ENCODE measurements around the gene PSMC2. TPM values are rescaled to one million over a fixed set of nuclear protein-coding genes. Genes with fewer than 3 reads are reported as not detected.

Gene PSMC2
- 117 TPM for polyA plus RNA-seq (ENCODE audit: insufficient read length)
- long read RNA-seq, donor 1, transcript PSMC2-201 (12 exons, 2,637 nt) = major isoform, 23 of 60 reads
- long read RNA-seq, donor 1, partial matches to known transcripts = 37 of 60 reads
- long read RNA-seq, donor 1, other reads (novel, unspliced or antisense) = 0 of 60 reads
- long read RNA-seq, donor 2, transcript PSMC2-201 (12 exons, 2,637 nt) = major isoform, 26 of 41 reads
- long read RNA-seq, donor 2, partial matches to known transcripts = 14 of 41 reads
- long read RNA-seq, donor 2, other reads (novel, unspliced or antisense) = 0 of 41 reads
- long read RNA-seq, donor 3, transcript PSMC2-201 (12 exons, 2,637 nt) = major isoform, 20 of 53 reads
- long read RNA-seq, donor 3, partial matches to known transcripts = 33 of 53 reads
- long read RNA-seq, donor 3, other reads (novel, unspliced or antisense) = 0 of 53 reads
- long read RNA-seq, donor 4, partial matches to known transcripts = 6 of 7 reads
- long read RNA-seq, donor 4, other reads (novel, unspliced or antisense) = 0 of 7 reads
- long read RNA-seq, donor 5, transcript PSMC2-201 (12 exons, 2,637 nt) = major isoform, 62 of 102 reads
- long read RNA-seq, donor 5, partial matches to known transcripts = 40 of 102 reads
- long read RNA-seq, donor 5, other reads (novel, unspliced or antisense) = 0 of 102 reads
- long read RNA-seq, donor 6, transcript PSMC2-201 (12 exons, 2,637 nt) = major isoform, 26 of 60 reads
- long read RNA-seq, donor 6, partial matches to known transcripts = 34 of 60 reads
- long read RNA-seq, donor 6, other reads (novel, unspliced or antisense) = 0 of 60 reads
- long read RNA-seq, donor 7, transcript PSMC2-201 (12 exons, 2,637 nt) = major isoform, 47 of 98 reads
- long read RNA-seq, donor 7, partial matches to known transcripts = 49 of 98 reads
- long read RNA-seq, donor 7, other reads (novel, unspliced or antisense) = 0 of 98 reads
- long read RNA-seq, donor 8, transcript PSMC2-201 (12 exons, 2,637 nt) = major isoform, 15 of 20 reads
- long read RNA-seq, donor 8, partial matches to known transcripts = 5 of 20 reads
- long read RNA-seq, donor 8, other reads (novel, unspliced or antisense) = 0 of 20 reads

DNA sequence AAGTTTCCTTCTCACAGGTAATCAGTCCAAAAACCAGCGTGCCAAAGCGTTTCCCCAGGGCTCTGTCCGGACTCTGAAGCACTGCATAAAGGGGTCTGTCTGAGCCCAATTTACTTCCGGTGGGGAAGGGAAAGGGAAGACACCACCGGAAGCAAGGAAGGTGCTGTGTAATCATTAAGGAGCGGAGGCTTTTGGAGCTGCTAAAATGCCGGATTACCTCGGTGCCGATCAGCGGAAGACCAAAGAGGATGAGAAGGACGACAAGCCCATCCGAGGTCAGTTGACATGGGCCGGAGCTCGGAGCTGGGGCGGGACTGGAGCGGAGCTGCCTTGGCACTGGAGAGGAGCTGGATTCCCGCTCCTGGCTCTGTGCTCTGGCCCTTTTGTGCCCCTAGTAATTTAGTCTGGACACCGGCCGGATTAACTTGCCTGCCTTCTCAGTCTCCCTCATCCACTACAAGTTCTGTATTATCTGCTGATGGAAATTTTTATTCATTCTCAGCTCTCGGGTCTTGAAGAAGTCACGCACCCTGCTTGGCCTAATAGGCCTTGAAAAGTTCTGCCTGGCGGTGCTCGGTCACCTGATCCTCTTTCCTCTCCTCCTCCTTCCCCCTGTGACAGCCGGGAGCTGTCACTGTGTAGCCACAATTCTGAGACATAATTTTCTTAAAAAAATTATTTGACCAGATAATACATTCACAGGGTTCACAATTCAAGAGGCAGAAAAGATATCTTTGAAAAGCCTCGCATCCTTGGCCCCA lies at the start of gene PSMC2:
PSMC2 (plus strand) TSS at position 137 of the 761 bp plus-strand sequence; CDS start at position 206, 69 bp downstream.
- DNase-seq = peak; percentile 94

- peak; percentile 1 for DNase-seq
These were observed 49.6 kb upstream of the PSMC2 start for GRCh38 chr7:103297837-103298179.

DNA sequence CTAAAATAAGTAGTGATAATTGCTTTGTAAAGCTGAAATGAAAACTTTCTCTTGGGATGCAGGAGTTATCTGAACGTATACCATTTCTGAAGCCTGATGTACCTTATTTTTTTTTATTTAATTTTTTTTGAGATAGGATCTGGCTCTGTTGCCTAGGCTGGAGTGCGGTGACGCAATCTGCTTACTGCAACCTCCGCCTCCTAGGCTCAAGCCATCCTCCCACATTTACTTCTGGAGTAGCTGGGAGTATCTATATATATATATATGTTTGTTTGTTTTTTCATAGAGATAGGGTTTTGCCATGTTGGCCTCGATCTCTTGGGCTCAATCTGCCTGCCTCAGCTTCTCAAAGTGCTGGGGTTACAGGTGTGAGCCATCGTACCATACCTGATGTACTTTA lies 47.8 kb upstream of the PSMC2 start:
- no peak for DNase-seq

- no peak for DNase-seq
These were observed 46.0 kb upstream of the PSMC2 start for GRCh38 chr7:103301441-103301840.

DNA sequence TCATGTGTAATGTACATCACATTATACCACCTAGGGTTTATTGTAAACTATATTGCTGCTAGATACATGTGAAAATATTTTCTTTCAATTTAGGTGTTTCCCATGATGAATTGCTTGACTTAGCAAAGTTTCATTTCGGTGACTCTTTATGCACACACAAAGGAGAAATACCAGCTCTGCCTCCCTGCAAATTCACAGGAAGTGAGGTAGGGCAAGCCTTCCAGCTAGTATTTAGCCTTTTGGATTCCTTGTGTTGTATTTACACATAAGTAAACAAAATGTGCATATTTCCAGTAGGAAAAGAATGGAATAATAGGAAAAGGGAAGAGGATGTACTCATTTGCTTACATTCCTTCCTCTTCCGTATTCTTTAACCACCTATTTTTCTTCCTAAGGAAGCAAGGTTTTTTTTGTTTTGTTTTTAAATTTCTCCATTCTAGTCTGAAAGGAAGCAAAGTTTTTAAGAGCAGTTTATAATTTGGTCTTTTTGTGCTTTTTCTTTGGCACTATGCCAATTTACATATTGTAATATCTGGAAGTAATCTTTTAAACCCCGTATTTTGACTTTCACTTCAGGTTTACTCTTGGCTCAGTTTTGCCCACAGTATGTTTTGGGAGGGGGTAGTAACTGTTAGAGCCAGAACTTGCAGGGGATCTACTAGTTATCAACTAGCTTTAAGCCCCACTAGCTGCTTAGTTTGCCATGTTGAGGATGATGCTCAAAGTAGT lies 39.8 kb upstream of the PSMC2 start:
- no peak for DNase-seq

DNA sequence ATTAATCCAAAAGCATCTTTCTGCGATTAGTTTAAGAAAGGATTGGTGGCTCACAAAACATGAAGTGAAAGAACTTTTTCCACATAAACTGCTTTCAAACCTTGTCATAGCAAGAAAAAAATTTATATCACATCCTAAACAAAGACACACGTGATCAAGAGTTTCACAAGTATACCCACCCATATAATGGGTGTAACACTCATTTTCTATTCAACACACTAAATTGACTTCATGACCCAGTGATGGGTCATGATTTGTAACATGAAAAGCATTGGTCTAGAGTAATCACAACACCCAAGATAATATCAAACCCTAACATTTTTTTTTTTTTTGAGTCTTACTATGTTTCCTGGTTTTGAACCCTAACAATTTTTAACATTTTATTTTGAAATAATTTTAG lies 32.6 kb upstream of the PSMC2 start:
- no peak for DNase-seq

GRCh38 chr7:103316380-103316941 lies 31.0 kb upstream of the PSMC2 start:
- DNase-seq = no peak

DNA sequence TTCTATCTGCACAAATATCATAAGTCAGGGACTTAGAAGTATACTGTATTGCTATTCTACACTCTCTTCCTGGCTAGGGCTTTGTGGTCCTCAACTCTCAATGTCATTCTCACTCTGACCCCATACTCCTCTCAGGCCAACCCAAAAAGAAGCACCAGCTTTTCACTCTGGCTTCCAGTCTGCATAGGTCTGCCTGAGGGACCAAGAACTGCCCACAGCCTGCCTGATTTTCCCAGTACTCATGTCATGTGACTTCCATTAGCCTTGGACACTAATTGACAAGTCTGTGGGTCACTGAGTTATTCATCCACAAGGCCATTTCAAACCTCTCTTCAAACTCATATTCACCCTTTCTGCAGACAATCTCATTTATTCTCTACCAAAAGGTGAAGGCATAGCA lies 30.4 kb upstream of the PSMC2 start:
- DNase-seq = no peak

GRCh38 chr7:103325744-103326143 lies 21.7 kb upstream of the PSMC2 start:
- no peak for DNase-seq

- no peak for DNase-seq
These were observed 10.7 kb upstream of the PSMC2 start for GRCh38 chr7:103336761-103337160.

- no peak for DNase-seq
These were observed 8.6 kb upstream of the PSMC2 start for GRCh38 chr7:103338864-103339263.

- no peak for DNase-seq
These were observed 6.0 kb upstream of the PSMC2 start for GRCh38 chr7:103341466-103341865.

DNA sequence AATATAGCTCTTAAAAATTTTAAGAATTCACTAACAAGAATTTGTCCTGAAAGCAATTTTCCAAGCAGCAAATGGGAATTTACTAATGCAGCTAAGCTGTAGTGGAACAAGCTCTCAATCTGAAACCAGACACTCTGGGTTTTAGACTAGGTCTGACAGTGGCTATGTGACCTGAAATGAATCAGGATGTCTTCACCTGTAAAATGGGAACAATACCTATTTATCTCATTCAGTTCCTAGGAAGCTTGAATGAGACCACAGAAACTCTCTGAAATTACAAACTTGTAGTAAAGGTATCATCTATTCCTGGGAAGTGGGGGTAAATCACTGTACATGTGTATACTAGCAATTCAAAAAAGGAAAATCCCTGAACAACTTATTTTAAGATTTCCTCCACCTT lies 4.1 kb upstream of the PSMC2 start:
- DNase-seq = no peak

- DNase-seq = peak; percentile 28
These were observed 3.5 kb upstream of the PSMC2 start for GRCh38 chr7:103343758-103344452.

DNA sequence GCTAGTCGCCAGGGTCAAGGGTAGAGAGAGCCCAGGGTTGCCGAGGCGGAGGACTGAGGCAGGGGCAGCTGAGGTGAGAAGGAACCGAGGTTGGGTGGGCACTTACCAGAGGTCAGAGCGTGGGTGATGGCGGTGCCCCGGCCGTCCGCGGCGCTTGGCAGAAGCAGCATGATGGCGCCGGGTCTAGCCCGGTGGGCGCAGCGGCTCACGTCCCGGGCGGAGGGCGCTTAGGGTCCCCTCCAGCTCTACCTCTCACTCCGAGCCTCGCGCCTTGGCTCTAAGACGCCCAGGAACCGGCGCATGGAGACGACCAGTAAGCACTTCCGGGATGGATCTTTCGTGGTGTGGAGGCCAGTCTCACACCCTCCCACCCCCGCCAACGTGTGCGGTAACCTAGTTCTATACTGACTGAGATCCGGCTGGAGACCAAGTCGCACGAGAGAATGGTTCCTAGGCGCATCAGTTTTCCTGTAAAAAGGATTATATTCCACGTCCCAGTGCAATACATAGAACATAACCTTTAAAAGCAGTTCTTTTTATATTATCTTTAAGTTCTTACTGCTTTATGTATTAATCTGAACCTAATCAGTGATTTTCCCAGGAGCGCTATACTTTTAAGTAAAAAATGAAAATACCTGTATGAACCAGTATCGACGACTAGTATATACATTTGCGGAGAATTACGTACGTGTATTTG lies 2.8 kb upstream of the PSMC2 start, which contains the start of gene DNAJC2:
DNAJC2 (minus strand) TSS at position 315 of the 697 bp plus-strand sequence; CDS start at position 170, 145 bp downstream.
- peak; percentile 90 for DNase-seq

- no peak for DNase-seq
These were observed 1.0 kb upstream of the PSMC2 start for GRCh38 chr7:103346396-103346795.

GRCh38 chr7:103348452-103348851 lies 1.0 kb downstream of the PSMC2 start:
- no peak for DNase-seq

GRCh38 chr7:103348959-103349358 lies 1.5 kb downstream of the PSMC2 start:
- DNase-seq = no peak

- DNase-seq = no peak
These were observed 2.4 kb downstream of the PSMC2 start for GRCh38 chr7:103349805-103350204.

DNA sequence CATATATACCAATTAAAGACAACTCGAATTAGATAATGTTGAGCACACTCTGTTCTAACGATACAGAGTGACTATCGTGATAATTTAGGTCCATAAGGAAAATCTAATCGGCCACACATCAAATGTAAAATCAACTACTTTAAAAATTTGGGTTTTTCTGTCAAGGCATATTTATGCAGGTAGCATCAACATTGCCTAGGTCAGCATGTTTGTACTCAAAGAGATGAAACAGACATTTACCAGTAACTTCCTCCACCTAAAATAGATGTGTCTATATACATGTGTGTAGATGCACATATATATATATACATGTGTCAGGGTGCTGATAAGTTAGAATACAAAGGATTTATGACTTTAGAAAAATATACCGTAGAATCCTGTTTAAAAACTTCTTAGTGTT lies 22.0 kb downstream of the PSMC2 start:
- DNase-seq = no peak
